Activated CD4-positive, CD25-positive, alpha-beta regulatory T cell treated with anti-CD3 and anti-CD28 coated beads, Interleukin-2, amount 50 U/mL, for 24 hours (primary cell): ENCODE measurements around the gene SPART.
"Not testable (repeated sequence)": the region's sequence is repeated elsewhere in the genome, so short reads cannot be mapped to it uniquely, and the experiment has no call there.

Source experiments
- ATAC-seq, 2 donors: fragments of 150-1000 bp; cut with Tn5 transposase; one replicate each; pipeline ENCODE4 v1.10.0; 2021; ENCODE audit warnings: mild to moderate bottlenecking in 1 of 2, moderate library complexity in 1 of 2

Gene SPART

DNA sequence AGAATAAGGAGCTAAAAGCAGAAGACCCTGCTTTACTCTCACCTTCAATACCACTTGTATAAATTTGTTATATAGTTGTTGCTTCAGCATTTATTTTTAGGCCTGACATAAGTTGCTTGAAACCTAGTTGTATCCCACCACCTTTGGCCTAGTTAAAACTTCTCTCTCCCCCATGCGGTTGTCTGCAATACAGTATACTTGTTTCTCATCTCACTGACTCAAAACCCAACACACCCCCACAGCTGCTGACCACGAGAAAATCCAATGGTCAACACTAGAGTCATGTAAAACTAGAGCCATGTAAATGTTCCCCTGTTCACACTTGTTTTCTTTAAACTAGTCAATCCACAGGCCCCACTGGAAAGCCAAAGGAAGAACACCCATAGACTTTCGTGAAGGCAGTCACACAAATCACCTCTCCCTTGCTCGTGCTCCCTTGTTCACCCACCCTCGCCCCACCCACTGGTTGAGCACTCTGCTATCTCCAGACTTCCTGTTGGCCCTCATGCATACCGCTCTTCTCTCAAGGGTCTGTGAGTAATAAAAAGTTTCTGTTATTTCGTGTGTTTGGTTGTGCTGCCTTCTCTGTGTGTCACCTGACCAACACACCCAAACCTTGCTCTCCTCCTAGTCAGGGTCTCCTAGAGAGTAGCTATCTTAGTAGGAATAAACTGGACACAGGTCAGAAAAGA is 35.6 kb downstream of the SPART start:
- no peak for ATAC-seq

DNA sequence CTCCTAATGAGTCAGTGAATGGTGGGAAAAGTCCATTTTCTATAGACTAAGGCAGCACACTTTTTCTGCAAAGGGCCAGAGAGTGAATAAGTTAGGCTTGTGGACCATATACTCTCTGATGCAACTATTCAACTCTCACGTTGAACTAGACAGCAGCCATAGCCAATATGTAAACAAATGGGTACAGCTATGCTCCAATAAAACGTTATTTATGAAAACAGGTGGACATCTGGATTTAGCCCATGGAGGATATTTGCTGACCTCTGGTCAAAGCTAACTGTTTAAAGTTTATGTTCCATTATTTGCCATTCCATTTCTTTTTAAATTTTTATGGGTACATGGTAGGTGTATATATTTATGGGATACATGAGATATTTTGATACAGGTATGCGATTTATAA is 43.9 kb downstream of the SPART start:
- ATAC-seq = no peak

DNA sequence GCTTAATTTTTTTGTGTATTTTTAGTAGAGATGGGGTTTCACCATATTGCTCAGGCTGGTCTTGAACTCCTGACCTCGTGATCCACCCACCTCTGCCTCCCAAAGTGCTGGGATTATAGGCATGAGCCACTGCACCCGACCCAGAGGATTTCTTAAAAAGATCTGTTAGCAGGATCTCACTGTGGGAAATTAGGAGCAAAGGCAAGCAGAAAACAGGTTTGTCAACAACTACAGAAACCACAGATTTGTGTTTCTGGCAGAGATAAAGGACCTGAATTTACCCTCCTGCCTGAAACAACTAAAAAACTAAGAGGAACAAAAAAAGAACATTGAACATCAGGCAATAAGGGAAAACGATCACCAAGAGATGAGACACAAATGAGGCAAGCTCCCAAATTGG is 46.7 kb downstream of the SPART start:
- not testable (repeated sequence) for ATAC-seq

DNA sequence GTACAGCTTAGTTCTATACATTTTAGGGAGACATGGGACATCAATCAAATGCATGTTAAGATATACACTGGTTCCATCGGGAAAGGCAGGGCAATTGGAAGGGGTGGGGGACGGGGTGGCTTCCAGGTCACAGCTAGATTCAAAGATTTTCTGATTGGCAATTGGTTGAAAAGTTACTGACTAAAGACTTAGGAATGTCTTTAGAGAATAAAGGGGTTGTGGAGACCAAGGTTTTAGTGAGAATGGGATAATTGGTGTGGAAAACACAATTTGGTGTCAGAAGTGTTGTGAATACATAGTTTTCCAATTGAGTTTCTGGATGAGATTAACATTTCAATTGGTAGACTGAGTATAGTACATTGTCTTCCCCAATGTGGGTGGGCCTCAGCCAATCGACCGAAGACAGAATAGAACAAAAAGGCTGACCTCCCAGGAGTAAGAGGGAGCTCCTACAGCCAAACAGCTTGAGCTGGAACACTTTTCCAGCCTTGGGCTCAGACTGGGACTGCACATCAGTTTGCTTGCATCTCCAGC is 47.6 kb downstream of the SPART start:
- ATAC-seq = no peak

DNA sequence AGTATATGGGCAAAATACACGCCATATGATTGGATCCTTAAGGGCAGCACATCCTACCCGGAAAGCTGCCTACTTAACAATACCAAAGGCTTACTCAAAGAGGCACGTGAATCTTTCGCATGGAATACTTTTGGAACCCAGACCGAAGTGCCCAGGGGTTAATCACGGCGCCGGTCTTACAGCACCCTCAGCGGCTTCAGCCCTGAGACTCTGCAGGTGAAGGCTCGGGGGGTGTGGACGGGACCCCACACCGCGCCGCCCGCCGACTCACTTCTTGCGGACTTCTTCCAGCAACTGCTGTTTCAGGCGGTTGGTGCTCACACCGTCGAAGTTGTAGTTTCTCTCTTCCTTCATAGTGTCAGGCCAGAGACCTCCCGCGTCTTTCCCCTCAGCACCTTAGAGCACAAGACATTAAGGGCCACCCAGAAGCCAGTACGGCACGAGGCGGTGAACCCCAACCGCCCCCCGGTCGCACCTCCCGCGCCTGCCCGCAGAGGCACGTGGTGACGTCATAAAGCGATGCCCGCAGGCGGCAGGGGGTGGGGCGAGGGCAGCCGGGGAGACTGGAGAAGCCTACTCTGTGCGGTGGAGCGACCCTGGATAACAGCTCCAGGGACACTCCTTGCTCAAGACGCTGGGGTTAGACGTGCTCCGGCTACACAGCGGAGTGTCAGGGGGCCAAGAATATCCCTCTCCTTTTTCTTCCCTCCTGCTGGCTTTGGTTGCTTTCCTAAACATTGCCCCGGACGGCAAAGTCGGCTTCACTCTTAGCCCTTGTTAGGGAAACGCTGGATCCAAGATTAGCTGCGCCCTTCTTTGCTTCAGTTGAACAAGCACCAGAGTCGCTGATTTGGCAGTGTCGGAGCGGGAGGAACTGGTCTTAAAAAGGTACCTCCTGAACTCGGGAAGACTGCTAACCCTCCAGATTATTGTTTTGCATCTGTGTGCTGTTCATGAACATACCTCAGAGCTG is 48.5 kb downstream of the SPART start, which contains the start of gene CCDC169:
CCDC169 (minus strand) TSS at position 449 of the 973 bp plus-strand sequence; CDS start at position 354, 95 bp downstream.
- ATAC-seq = peak; percentile 73 to 81

DNA sequence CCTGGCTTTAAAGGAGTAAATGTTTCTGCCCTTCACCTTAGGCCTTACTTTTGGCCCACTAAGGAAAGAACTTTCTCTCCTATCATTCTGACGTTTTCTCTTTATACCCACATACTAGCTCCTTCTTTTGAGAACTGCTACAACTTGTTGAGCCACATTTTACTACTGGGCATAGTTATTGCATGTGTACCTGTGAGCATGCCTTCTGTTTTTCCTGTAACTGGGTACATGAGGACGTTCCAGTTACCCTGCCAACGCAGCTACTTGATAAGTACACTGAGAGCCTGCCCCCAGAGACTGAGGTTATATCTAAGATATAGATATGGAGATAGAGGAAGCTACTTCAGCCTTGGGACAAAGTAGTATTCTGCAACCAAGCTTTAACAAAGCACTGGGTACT is 52.1 kb downstream of the SPART start:
- no peak for ATAC-seq

DNA sequence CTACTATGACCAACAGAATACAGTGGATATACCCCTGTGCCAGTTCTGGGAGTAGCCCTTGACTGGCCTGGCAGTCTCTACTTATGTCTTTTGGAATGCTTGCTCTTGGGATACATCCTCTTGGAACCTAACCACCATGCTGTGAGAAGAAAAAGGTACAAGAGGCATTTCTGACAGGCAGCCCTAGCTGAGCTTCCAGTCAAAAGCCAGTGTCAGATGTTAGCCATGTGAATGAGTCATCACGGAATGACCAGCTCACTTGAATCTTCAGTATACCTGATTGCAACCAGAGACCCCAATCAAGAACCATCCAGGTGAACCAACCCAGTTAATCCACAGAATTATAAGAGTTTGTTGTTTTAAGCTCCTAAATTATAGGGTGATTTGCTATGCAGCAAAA is 52.7 kb downstream of the SPART start:
- no peak for ATAC-seq

DNA sequence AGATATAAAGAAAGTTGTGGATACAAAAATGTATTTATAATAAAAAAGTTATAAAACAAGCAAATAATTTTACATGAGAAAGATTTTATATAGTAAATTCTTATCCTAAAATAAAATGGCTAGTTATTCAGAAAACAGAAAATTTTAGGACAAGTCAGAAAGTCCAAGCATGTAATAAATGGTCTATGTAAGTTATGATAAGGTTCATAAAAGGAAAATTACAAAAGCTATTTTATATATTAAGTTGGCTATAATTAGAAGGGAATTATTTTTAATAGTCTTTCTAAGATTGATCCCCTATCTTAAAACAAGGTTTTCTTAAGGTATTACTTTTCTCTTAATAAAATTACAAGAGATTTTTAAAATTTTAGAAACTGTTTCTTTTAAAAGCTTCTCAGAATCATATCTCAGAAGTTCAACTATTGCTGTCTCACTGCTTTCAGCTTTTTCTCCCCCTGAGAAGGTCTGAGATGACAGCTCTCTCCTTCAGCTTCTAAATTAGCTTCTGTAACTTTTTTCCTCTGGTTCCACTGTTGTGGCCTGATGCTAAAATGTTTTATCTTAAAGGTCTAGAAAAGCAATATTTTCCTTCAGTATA is 57.3 kb downstream of the SPART start:
- no peak for ATAC-seq

DNA sequence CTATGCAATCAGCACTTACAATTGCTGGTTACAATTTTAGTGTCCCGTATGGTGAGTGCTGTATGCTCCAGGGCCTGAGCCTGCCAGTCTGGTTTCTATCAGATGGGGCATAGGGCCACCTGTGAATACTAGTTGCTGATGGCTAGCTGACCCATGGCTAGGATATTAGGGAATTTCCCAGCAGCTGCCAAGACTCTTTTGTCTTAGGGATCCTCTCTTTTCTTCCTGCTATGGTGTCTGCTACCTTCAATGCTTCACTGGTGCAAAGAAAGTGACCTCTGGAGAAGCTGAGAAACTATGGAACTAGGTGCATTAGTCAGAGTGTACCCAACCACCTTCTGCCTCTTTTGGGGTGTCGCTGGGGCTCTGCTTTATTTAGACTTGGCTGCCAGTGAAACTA is 60.2 kb downstream of the SPART start:
- ATAC-seq = no peak

DNA sequence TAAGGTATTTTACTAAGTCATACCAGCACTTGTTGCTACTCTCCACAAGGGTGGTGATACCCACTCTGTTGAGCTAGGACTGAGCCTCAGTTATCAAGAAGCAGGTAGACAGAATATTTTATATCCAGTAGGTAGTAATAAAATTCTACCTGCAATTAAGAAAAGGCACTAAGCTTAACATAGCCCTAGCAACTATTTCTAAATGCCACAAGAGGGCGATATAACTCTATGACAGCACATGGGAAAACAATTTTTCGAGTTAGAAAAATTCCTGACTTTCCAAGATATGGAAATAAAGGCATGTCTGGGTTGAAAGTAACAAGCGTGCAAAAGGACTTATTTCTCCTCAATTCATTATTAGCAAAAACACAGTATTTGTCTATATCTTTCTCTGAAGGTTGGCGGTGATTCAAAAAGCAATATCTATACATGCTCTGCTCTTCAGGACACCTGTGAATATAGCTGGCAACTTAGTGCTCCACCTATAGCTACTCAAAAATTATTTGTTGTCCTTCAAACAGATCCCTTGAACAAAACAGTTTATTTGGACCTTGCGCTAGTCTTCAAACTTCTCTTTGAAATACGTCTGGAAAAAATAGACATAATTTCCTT is 63.3 kb downstream of the SPART start:
- ATAC-seq = no peak

DNA sequence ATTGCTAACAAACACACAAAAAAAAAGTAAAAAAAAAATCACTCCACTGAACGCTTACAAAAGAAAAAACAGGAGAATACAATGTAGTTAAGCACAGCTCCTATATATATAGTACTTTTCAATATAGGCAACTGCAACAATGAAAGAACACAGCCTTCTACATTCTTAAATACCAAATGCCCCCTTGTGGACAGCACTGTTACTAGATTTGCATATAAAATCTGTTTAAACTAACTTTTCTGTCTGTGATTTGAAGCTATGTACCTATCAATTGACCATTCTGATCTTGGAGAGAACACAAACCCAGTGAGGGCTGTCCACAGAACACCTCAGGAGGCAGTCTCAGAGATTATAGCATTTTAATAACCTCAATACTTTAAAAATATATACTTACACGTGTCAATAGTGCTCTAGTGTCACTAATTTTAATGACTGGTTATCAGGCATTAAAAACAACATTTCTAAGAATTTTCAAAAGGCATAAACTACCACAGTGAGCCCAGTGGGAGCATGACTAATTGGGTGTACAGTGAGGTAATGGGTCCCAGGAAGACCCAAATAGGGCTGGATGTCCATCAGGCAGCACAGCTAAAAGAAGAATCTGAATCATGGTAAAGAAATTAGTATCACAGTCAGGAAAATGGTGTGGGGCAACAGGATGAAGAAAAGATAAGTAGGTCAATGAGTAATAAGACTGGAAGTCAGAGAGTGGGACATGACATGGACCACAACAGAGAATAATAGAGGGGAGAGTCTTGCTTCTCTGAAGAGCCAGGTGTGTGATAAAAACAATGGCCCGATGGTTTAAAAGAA is 70.8 kb downstream of the SPART start:
- ATAC-seq = no peak

DNA sequence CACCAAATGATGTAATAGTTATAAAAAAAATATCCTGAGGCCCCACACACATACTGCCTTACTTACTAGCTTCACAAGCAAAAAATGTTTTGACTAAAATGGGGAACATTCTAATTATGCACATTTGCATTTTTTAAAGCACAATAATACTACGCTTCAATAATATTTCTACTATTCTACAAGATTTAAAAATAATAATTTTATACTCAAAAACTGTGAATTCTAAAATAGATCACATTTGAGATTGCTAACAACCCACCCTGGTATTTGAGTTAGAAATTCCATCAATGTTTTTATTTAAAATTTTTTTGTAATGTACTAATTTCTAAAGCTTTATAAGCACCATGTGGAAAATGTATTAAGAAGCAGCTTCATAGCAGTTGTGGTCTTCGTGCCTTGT is 72.8 kb downstream of the SPART start:
- ATAC-seq = no peak

DNA sequence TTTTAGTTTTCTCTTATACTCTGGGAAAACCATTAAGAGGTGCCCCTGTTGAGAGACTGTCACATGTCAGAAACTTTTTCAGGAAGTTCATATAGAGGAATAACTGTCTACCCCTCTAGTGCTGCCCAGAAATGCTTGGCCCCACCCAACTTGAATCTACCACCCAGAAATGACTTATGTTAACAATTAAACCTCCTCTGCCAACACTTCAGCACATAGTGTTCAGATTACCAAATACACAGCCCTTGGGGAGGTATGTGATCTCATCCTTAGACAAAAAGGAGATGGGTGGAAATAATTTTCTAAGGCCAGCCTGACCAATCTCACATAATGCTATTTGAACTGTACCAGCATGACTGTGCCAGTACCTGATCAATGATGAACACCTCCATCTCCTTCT is 84.2 kb downstream of the SPART start:
- ATAC-seq = no peak

DNA sequence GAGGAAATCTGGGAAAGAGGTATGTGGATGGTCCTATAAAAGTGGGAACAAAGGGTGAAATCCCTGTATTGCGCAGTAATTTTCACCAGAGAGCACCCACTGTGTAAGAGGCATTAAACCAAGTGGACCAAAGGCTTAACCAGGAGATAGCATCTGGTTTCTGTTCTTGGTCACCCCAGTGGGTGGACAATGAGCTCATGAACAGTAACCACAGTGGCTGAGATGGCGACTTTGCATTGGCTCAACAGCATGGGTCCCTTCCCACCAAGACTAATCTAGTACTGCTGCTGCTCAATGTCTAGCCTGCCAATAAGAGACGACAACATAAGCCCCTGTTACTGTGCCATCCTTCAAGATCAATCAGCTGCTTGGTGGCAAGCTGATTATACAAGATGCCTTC is 85.2 kb downstream of the SPART start:
- ATAC-seq = no peak

DNA sequence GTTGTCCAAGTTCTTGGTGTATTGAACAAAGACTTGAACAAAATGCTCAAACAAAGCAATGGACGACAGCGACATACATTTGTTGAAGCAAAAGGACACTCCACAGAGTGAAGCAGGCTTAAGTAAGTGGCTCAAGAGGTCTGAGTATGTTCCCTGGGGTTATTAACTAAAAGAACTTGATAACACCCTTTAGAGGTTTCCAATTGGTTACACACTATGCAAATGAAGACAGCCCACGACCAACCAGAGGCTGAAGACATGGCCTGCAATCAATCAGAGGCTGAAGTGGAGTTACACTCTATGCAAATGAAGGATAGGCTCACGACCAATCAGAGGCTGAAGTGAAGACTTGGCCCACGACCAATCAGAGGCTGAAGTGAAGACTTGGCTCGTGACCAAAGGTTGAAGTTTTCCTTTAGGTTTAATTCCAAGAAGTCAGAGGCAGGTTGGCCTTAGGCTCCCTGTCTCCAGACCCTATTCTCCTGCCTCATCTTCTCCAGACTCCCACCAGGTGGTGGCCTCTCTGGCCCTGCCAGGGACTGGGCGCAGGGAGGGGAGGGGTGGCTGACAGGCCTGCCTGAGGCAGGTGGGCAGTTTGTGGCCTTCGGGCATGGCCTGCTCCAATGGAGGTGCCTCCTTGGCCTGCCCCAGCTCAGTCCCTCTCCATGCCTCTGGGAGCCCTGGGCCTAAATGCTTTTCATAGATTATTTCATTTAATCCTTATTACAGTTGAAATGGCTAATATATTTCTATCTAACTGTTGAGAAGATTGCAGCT is 86.6 kb downstream of the SPART start:
- ATAC-seq = no peak

DNA sequence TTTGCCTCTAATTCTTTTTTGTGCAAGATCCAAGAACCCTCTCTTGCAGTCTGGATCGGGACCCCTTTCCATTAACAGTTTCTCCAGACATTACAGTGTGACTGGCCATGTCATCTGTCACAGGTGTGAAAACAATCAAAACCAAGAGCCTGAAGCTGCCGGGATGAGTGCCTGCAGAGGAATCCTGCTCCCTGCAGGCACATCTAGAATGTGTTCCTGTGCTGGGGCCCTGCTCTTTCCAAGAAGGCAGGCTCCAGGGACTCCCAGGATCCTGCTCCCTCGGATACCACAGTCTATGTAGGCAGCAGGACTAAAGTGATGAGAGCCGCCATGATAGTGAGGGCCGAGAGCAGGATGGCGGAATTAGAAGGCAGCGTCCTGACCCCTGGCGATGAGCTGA is 87.4 kb downstream of the SPART start:
- ATAC-seq = no peak
